GM10266 (cell line): ENCODE measurements around the gene ANAPC10.
"Not testable (repeated sequence)": the region's sequence is repeated elsewhere in the genome, so short reads cannot be mapped to it uniquely, and the experiment has no call there.

ENCODE experiments used
- DNase-seq: peaks from one replicate; pipeline ENCODE4 v3.0.0; 2012; ENCODE audit errors: extremely low spot score
- CTCF ChIP-seq: IDR thresholded peaks from 2 replicates; pipeline ENCODE4 v1.5.1; 2012; ENCODE audit warnings: mild to moderate bottlenecking, low read depth; ENCODE audit not compliant: control insufficient read depth, insufficient read depth; ENCODE audit errors: missing control alignments

Gene ANAPC10

GRCh38 chr4:145003675-145004074 lies 94.3 kb downstream of the ANAPC10 start:
- TF ChIP-seq CTCF, result no peak
- DNase-seq, result no peak

GRCh38 chr4:145001635-145002034 lies 96.4 kb downstream of the ANAPC10 start:
- no peak for DNase-seq
- no peak for TF ChIP-seq CTCF

- DNase-seq, result not testable (repeated sequence)
These were observed 97.3 kb downstream of the ANAPC10 start for GRCh38 chr4:145000656-145001055.

GRCh38 chr4:144989306-144989705 lies 108.7 kb downstream of the ANAPC10 start:
- TF ChIP-seq CTCF, result no peak
- DNase-seq, result no peak

- DNase-seq, result no peak
- no peak for TF ChIP-seq CTCF
These were observed 112.5 kb downstream of the ANAPC10 start for GRCh38 chr4:144985531-144985930.

- no peak for DNase-seq
- TF ChIP-seq CTCF, result no peak
These were observed 113.0 kb downstream of the ANAPC10 start for GRCh38 chr4:144985014-144985413.

DNA sequence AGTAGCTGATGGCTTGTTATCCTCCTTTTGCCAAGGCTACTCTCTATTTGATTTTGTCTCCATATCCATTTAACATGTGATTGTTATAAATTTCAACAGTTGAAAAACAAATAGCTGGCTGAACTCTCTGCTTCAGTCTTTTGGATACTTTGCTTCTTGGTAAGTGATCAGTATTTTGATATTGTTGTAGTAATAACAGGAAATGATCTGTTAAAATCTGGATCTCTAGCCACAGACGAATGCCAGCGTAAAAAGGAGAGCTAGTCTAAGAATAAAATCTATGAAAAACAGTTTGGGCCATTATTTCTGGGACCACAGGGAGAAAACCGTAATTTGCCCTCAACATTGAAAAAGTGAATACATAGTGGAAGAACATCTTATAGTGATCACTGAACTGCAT lies 113.8 kb downstream of the ANAPC10 start:
- TF ChIP-seq CTCF, result no peak
- no peak for DNase-seq

DNA sequence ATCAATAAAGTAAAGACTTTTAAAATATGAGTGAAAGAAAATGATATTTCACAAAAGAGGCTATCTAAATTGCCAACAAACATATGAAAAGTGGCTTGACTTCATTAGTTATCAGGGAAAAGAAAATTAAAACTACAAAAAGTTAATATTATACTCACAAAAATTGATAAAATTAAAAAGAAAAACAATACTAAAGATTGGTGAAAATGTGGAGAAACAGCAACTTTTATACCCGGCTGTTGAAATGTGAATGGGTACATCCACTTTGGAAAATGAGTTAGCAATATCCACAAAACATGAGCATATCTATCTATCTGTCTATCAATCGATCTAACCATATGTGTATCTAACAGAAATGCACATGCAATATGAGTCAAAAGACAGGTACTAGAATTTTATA lies 122.3 kb downstream of the ANAPC10 start:
- no peak for DNase-seq
- no peak for TF ChIP-seq CTCF
